Putamen (tissue), 1 donor: ENCODE measurements around the gene LHFPL6.

Source experiments
- DNase-seq: peaks from one replicate; pipeline ENCODE4 v3.0.0-alpha.2; 2016; ENCODE audit warnings: low spot score

Gene LHFPL6

DNA sequence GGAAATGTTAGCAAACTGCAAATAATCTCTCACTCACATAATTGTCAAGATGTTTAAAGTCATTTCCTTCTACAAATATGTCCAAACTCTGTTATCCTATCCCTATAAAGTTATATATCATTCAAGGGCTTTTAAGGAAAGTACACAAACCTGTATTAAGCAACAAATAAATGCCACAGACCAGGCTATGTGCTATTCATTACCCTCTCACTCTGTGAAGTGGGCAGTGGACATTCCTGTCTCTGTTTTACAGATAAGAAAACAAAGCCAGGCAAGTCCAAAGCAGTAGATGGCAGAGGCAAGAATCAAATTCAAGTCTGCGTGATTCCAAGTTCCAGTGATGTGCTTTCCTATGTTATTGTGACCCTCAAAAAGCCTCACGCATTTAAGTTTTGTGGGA is 140.6 kb downstream of the LHFPL6 start:
- no peak for DNase-seq

DNA sequence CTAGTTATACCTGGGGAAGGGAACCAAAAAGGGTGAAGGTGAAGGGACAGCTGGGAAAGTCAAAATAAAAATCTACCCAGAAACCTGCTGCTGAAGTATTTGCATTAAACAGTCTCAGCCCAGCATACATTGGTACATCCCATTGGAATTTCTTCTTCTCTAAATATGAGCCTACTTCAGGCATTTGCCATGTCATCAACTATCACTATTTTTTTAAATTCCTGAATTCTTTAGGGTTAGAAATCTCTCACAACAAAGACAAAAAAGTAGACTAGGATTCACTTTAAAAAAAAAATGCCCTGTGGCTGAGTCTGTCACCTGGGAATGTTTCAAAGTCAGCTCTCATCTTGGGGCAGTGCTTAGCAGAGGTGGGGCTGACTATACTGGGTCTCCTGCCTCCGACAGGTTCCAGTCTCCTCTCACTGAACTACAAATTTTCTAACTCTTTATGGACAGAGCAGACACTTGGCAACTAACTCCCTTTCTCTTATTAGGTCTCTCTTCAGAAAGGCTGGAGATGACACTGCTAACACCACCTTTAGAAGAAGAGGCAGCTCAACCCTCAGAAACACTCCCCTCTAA is 141.2 kb downstream of the LHFPL6 start:
- DNase-seq: no peak

GRCh38 chr13:39457274-39457673 is 145.7 kb downstream of the LHFPL6 start:
- no peak for DNase-seq

DNA sequence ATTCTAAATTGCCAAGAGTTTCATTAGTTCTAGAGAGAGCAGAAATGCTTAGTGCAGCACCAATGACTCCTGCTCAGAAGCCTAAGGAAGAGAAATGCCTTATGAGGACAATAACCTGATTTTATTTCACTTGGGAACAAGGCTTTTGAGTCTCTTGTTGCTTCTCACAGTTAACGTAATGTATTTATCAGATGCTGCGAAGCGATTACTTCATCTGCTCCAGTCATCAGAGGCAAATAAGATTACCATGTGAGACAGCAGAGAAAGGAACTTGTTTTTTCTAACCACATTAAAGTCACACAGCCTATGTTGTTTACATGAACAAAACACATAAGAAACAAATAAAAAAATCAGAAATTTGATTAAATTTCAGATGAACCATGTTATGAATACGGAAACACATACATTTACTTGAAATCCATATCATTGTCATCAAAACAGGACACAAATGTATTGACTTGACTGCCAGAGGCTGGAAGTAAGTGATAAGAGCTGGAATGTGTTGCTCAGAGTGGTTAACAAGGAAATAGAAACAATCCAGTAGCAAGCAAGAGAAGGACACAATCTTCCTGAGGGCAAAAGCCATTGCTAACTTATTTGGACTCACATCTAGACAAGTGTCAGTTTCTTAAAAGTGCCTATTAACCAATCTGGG is 147.3 kb downstream of the LHFPL6 start:
- DNase-seq: no peak

DNA sequence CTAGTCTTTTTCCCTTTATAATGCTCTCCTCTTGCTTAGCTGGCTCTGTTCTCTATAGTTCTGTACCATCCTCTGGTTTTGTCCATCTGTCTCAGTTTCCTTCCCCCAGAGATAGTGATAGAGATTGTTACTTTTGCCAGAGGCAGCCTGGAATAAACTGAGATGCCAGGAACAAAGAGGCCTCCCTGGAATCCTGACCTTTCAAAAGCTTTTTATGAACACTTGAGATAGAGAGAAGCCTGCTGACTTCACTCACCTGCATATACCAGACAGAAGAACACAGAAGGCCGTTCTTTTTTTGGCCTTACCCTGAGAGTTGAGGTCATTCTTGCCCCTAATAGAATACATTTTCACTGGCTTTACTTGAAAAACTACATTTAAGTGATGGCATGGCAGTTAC is 150.2 kb downstream of the LHFPL6 start:
- DNase-seq: no peak

GRCh38 chr13:39452417-39452816 is 150.6 kb downstream of the LHFPL6 start:
- no peak for DNase-seq

DNA sequence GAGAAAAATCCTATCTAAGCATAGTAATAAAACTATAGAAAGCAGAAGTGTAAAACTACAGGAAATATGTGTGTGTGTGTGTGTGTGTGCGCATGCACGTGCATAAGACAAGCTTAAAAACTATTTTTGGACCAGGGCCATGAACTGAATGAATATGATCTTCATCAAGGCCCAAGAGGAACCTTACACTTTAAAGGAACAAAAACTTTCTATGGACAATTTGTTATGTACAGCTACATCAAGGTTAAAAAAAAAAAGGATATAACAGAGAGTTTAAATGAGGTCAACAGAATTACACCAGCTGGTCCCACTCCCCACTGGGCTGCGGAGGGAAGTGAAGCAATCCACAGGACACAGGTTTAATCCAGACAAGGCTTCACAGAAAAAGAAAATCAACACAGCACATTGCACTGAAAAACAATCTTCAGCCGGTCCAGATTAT is 151.1 kb downstream of the LHFPL6 start:
- peak; percentile 26 for DNase-seq

- DNase-seq: peak; percentile 28
These were observed 151.7 kb downstream of the LHFPL6 start for GRCh38 chr13:39451301-39451700.

DNA sequence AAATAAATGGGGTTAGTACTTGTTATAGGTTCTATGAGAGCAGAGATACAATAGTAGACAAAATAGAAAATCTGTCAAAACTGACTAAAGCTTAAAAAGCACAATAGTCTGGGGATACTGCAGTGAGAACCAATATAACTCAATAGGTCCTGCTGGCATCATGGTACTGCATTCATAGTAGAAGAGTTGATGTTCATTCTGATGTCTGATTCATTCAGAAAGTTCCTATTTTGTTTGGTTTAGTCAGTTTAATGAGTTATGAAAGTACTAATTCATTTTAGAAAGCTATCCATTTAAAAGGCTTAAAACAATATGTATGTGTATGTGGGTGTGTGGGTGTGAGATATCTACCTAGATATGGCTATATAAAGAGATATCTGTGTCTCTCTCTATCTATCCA is 152.8 kb downstream of the LHFPL6 start:
- DNase-seq: no peak

DNA sequence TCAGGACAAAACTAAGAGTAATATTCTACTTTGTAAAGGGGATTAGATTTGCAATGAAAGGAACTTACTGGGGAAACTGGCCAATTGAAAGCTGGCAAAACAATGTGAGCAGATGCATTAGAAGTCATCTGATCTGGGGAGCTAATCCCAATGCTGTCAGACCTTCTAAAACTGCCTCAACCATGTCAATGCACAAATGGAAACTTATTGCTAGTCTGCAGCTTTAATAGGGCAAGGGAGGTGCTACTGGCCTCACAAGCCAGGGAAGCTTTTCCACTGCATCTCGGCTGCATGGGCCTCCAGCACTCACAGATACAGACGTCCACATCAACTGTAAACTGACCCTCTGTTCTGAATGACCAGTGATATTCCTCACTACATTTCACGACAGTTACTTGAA is 154.2 kb downstream of the LHFPL6 start:
- peak; percentile 29 for DNase-seq

GRCh38 chr13:39446865-39447264 is 156.1 kb downstream of the LHFPL6 start:
- no peak for DNase-seq

DNA sequence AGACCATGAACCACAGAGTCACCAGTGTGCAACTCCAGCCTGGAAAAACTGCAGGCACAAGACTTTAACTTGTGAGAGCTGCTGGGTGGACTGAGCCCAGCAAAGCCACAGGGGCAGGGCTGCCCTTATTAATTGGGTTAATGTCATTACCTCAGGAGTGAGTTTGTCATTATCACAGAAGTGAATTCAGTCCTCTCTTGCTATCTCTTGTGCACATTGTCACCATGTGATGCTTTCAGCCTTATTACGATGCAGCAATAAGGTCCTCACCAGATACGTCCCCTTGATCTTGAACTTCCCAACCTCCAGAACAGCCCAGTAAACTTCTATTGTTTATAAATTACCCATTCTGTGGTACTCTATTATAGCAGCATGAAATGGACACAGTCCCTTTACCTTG is 158.1 kb downstream of the LHFPL6 start:
- DNase-seq: no peak

- no peak for DNase-seq
These were observed 169.3 kb downstream of the LHFPL6 start for GRCh38 chr13:39433651-39434050.

DNA sequence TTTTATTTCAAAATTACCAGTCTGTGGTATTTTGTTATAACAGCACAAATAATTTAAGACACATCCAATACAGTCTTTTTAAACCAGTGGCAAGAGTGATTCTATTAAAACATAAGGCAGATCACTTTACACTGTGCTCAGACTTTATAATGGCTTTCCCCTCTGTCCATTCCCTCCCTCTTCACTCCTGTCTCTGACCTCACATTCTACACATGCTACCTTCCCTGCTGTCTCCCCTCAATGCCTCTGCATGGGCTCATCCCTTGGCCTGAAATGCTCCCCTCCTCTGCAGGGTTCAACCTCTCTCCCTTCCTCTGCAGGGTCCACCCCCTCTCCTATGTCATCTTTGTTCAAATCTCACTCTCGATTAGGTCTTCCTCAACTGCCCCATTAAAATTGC is 170.8 kb downstream of the LHFPL6 start:
- DNase-seq: no peak

GRCh38 chr13:39422845-39423565 is 180.0 kb downstream of the LHFPL6 start:
- DNase-seq: no peak

- DNase-seq: no peak
These were observed 183.1 kb downstream of the LHFPL6 start for GRCh38 chr13:39419876-39420275.

DNA sequence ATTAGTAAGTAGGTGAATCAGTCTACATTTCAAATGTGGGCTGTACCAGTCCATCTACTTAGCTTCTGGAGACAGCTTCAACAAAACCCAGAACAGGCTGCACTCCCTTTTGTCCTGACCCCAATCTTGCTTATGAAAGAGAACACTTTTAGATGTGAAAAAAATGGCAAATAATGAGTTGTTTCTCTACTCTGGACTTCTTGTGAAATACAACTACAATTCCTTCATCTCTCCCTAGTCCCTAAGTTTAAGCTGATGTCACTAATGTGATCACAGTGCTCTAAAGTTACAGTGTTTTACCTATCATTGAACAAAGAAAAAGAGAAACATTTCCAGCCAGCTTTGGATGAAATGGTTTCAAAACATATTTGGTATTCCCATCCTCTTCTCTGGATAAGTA is 183.9 kb downstream of the LHFPL6 start:
- DNase-seq: no peak

DNA sequence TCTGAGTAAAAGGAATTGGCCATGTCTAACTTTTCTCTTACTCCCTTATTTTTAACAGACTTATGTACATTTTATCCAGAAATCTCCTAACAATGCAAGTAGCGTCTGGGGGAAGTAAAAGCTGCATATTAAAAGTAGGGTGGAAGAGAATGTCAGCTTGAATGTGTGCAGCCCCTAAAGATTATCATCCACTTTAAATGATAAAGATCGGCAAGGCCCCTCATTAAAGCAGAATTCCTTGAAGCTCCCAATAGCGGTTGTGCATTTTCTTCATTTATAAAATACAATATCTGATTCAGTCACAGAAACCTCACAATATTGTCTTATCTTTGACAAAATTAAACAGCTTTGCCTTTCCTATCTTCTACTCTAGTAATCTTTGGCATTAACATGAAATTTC is 184.6 kb downstream of the LHFPL6 start:
- no peak for DNase-seq

DNA sequence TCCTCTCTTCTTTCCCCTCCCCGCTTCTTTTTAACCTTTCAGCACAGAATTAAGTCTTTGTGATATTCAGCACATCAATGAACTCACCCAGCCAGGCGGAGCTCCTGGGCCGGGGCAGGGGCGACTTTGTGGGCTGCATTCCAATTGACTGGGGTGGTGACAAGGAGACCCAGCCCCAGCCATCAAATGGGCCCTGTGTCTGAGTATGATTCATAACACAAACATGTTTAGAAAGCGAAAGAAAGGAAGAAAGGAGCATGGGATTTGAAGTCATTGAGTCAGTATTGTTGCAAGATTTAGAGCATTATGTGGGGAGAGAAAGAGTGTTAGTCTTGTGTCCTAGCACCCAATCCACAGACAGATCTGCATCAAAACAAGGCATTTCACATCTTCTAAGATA is 185.3 kb downstream of the LHFPL6 start:
- no peak for DNase-seq

GRCh38 chr13:39417131-39417530 is 185.9 kb downstream of the LHFPL6 start:
- DNase-seq: no peak

DNA sequence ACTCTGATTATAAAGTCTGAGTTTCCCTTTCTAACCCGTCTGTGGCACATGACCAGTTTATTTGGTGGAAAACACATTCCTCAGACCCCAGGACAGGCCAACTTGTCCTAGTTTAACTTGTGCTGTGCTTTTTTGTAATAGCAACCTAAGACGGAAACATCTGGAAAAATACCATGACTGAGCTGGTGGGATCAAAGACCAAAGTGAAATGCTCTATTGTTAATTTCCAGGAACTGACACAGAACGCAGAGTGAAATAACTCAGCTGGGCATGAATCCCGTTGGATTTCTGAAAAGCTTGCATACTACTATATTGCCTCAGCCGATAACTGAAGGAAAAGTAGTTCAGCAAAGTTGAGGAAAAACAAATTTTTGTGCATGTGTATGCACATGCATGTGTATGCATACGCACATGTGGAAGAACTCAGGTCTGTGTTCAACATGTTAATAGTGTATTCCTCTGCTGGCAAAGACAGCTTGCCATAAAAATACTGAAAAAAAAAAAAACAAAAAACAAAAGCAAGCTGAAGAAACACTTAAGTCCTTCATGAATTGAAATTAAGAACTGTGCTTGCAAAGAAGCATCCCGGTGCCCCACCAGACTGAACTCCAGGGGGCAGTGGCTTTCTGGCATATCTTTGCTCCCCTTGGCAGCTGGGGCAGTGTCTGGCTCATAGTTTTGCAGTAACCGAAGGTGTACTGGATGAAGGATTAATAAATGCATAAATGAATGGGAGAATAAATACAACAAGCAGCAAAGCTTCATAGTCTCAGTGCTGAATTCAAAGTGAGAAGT is 187.8 kb downstream of the LHFPL6 start:
- DNase-seq: peak; percentile 40

GRCh38 chr13:39414339-39414738 is 188.7 kb downstream of the LHFPL6 start:
- no peak for DNase-seq

- DNase-seq: no peak
These were observed 191.5 kb downstream of the LHFPL6 start for GRCh38 chr13:39411511-39411910.
